ENCODE data around the gene BABAM2. TPM values are rescaled to one million over a fixed set of nuclear protein-coding genes. Genes with fewer than 3 reads are reported as not detected.

Gene BABAM2
- total and polyA plus RNA-seq, 9 of the 15 experiments (the other 6 are each of a cell fraction or from before 2014, with no cell fraction given): 10.9 to 37.4 (median 25.6) TPM

GRCh38 chr2:27890924-27891672, 569 bp downstream of the BABAM2 start (continued):
- TF ChIP-seq ZBTB9 (CRISPR knock-in tag; IDR thresholded peaks at IDR 0.05) (no peak), E2F3 (CRISPR knock-in tag; IDR thresholded peaks at IDR 0.05) (no peak), CBX5 (IDR thresholded peaks at IDR 0.05; ENCODE audit: borderline replicate concordance, low read depth) (no peak), GABPA (tag; conservative IDR thresholded peaks at IDR 0.05; ENCODE audit: low read depth) (peak; percentile 92), RBM34 (IDR thresholded peaks at IDR 0.05; ENCODE audit: borderline replicate concordance, insufficient read depth, low read length) (no peak), ZNF696 (CRISPR knock-in tag; conservative IDR thresholded peaks at IDR 0.05) (no peak), ZFP91 (CRISPR knock-in tag; IDR thresholded peaks at IDR 0.05) (no peak), ZNF232 (CRISPR knock-in tag; IDR thresholded peaks at IDR 0.05) (no peak), PRMT5 (CRISPR knock-in tag; IDR thresholded peaks at IDR 0.05) (no peak), ZNF431 (CRISPR knock-in tag; IDR thresholded peaks at IDR 0.05) (no peak), FOXJ2 (tag; IDR thresholded peaks at IDR 0.05) (no peak), FUS (optimal IDR thresholded peaks at IDR 0.05; ENCODE audit: low read depth, low read length) (no peak), PHF21A (IDR thresholded peaks at IDR 0.05; ENCODE audit: borderline replicate concordance, low read depth) (no peak), ZNF584 (CRISPR knock-in tag; IDR thresholded peaks at IDR 0.05; ENCODE audit: low read depth) (no peak; the same call in 1 of the 2 replicates), IRF1 (CRISPR knock-in tag; IDR thresholded peaks at IDR 0.05; ENCODE audit: borderline replicate concordance) (no peak), SRF (CRISPR knock-in tag; IDR thresholded peaks at IDR 0.05) (no peak), ZNF133 (CRISPR knock-in tag; IDR thresholded peaks at IDR 0.05) (no peak), ZNF445 (CRISPR knock-in tag; IDR thresholded peaks at IDR 0.05; ENCODE audit: low read depth) (no peak), ELF2 (CRISPR knock-in tag; IDR thresholded peaks at IDR 0.05) (0 out of 2 replicates have a peak, but pooled peaks have one; percentile 20), HSF4 (CRISPR knock-in tag; IDR thresholded peaks at IDR 0.05; ENCODE audit: borderline replicate concordance) (no peak), JUND (IDR thresholded peaks at IDR 0.05; ENCODE audit: borderline replicate concordance, low read depth, low read length) (peak; percentile 80), JUND (tag; IDR thresholded peaks at IDR 0.05; ENCODE audit: borderline replicate concordance, low read depth, low read length) (peak; percentile 85), ETV1 (tag; conservative IDR thresholded peaks at IDR 0.05; ENCODE audit: low read depth) (peak; percentile 73), PHF8 (IDR thresholded peaks at IDR 0.05; ENCODE audit: borderline replicate concordance, low read length) (no peak)
